ENCODE results near the gene SH3RF1. TPM values are rescaled to one million over a fixed set of nuclear protein-coding genes. Genes with fewer than 3 reads are reported as not detected.

SH3RF1 gene
- total RNA-seq, 1 experiment from 2014 or later: 16.6 TPM

DNA sequence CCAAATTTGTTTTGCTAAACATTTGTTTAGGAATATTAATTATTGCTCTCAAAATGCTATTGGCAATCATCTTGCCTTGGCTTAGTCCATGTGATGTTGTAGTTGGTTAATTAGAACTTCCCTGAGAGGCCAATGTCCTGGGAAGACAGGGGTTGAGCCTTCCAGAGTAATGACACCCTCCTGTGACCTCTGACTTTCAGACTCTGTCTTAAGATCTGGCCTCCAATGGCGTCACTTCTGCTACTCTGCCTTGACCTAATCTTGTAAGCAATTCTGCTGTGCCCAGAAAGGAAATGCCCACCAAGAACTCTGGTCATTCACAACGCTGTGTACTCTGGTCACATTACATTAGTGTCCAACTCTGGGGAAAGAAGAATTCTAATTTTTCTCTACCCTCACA lies 111.9 kb downstream of the SH3RF1 start (continued):
- TF ChIP-seq, protein P1, sequence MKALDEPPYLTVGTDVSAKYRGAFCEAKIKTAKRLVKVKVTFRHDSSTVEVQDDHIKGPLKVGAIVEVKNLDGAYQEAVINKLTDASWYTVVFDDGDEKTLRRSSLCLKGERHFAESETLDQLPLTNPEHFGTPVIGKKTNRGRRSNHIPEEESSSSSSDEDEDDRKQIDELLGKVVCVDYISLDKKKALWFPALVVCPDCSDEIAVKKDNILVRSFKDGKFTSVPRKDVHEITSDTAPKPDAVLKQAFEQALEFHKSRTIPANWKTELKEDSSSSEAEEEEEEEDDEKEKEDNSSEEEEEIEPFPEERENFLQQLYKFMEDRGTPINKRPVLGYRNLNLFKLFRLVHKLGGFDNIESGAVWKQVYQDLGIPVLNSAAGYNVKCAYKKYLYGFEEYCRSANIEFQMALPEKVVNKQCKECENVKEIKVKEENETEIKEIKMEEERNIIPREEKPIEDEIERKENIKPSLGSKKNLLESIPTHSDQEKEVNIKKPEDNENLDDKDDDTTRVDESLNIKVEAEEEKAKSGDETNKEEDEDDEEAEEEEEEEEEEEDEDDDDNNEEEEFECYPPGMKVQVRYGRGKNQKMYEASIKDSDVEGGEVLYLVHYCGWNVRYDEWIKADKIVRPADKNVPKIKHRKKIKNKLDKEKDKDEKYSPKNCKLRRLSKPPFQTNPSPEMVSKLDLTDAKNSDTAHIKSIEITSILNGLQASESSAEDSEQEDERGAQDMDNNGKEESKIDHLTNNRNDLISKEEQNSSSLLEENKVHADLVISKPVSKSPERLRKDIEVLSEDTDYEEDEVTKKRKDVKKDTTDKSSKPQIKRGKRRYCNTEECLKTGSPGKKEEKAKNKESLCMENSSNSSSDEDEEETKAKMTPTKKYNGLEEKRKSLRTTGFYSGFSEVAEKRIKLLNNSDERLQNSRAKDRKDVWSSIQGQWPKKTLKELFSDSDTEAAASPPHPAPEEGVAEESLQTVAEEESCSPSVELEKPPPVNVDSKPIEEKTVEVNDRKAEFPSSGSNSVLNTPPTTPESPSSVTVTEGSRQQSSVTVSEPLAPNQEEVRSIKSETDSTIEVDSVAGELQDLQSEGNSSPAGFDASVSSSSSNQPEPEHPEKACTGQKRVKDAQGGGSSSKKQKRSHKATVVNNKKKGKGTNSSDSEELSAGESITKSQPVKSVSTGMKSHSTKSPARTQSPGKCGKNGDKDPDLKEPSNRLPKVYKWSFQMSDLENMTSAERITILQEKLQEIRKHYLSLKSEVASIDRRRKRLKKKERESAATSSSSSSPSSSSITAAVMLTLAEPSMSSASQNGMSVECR (CRISPR knock-in tag; IDR thresholded peaks at IDR 0.05; ENCODE audit: borderline replicate concordance): no peak
- TF ChIP-seq RORB (CRISPR knock-in tag; IDR thresholded peaks at IDR 0.05): no peak
- no peak for TF ChIP-seq MYBL2 (CRISPR knock-in tag; IDR thresholded peaks at IDR 0.05)
- TF ChIP-seq NFE2L1 (CRISPR knock-in tag; IDR thresholded peaks at IDR 0.05): no peak
- TF ChIP-seq, protein P2, sequence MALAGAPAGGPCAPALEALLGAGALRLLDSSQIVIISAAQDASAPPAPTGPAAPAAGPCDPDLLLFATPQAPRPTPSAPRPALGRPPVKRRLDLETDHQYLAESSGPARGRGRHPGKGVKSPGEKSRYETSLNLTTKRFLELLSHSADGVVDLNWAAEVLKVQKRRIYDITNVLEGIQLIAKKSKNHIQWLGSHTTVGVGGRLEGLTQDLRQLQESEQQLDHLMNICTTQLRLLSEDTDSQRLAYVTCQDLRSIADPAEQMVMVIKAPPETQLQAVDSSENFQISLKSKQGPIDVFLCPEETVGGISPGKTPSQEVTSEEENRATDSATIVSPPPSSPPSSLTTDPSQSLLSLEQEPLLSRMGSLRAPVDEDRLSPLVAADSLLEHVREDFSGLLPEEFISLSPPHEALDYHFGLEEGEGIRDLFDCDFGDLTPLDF (CRISPR knock-in tag; IDR thresholded peaks at IDR 0.05): no peak

DNA sequence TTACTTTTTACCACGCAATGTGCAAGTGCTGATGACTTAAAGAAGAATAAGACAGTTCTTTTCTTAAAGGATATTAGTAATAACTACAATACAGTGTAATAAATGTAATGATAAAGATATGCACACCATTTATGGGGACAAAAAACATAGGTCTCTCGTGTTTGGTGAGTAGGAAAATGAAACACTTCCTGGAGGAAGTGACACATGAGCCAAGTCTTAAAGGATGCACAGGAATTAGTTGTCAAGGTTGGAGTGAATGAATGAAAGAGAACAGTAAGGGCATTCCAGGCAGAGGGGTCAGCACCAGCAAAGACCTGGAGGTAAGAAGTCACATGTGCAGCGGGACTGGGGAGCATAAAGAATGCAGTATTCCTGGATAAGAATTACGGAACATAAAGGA lies 112.7 kb downstream of the SH3RF1 start:
- H3K4me1 Mint-ChIP-seq: peaks cover 15% of the 10 kb centered on the region
- no peaks in the 10 kb centered on the region for H3K36me3 Mint-ChIP-seq
- ChIA-PET POLR2A (no interaction called here), CTCF (no interaction called here)
- H3K4me3 Mint-ChIP-seq: no peak overlapping the region
- TF ChIP-seq, protein P1 (CRISPR knock-in tag; IDR thresholded peaks at IDR 0.05; ENCODE audit: borderline replicate concordance): no peak
- TF ChIP-seq, protein P2 (CRISPR knock-in tag; IDR thresholded peaks at IDR 0.05): no peak
- TF ChIP-seq GRHL2 (CRISPR knock-in tag; IDR thresholded peaks at IDR 0.05; ENCODE audit: insufficient replicate concordance, severe bottlenecking) (no peak), NR3C1 (CRISPR knock-in tag; conservative IDR thresholded peaks at IDR 0.05; ENCODE audit: low read depth) (no peak), ATF1 (CRISPR knock-in tag; IDR thresholded peaks at IDR 0.05) (no peak), ZNF138 (CRISPR knock-in tag; conservative IDR thresholded peaks at IDR 0.05) (no peak), JAZF1 (CRISPR knock-in tag; IDR thresholded peaks at IDR 0.05) (no peak)
- TF ChIP-seq, protein P3, sequence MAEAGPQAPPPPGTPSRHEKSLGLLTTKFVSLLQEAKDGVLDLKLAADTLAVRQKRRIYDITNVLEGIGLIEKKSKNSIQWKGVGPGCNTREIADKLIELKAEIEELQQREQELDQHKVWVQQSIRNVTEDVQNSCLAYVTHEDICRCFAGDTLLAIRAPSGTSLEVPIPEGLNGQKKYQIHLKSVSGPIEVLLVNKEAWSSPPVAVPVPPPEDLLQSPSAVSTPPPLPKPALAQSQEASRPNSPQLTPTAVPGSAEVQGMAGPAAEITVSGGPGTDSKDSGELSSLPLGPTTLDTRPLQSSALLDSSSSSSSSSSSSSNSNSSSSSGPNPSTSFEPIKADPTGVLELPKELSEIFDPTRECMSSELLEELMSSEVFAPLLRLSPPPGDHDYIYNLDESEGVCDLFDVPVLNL (CRISPR knock-in tag; IDR thresholded peaks at IDR 0.05; ENCODE audit: borderline replicate concordance, low read depth): no peak
- TF ChIP-seq, protein P4, sequence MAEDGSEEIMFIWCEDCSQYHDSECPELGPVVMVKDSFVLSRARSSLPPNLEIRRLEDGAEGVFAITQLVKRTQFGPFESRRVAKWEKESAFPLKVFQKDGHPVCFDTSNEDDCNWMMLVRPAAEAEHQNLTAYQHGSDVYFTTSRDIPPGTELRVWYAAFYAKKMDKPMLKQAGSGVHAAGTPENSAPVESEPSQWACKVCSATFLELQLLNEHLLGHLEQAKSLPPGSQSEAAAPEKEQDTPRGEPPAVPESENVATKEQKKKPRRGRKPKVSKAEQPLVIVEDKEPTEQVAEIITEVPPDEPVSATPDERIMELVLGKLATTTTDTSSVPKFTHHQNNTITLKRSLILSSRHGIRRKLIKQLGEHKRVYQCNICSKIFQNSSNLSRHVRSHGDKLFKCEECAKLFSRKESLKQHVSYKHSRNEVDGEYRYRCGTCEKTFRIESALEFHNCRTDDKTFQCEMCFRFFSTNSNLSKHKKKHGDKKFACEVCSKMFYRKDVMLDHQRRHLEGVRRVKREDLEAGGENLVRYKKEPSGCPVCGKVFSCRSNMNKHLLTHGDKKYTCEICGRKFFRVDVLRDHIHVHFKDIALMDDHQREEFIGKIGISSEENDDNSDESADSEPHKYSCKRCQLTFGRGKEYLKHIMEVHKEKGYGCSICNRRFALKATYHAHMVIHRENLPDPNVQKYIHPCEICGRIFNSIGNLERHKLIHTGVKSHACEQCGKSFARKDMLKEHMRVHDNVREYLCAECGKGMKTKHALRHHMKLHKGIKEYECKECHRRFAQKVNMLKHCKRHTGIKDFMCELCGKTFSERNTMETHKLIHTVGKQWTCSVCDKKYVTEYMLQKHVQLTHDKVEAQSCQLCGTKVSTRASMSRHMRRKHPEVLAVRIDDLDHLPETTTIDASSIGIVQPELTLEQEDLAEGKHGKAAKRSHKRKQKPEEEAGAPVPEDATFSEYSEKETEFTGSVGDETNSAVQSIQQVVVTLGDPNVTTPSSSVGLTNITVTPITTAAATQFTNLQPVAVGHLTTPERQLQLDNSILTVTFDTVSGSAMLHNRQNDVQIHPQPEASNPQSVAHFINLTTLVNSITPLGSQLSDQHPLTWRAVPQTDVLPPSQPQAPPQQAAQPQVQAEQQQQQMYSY (CRISPR knock-in tag; IDR thresholded peaks at IDR 0.05): 0 out of 2 replicates have a peak, but pooled peaks have one; percentile 12
- H3K27me3 Mint-ChIP-seq (ENCODE audit: low read depth): no peaks in the 10 kb centered on the region
- no peaks in the 10 kb centered on the region for H3K9me3 Mint-ChIP-seq
- no peak for DNase-seq (ENCODE audit: low spot score)
- H3K27ac Mint-ChIP-seq: no peak overlapping the region
- no peak for ATAC-seq
